ENCODE data around the gene RHO. TPM values are rescaled to one million over a fixed set of nuclear protein-coding genes. Genes with fewer than 3 reads are reported as not detected.

The RHO gene
- total and polyA plus RNA-seq, 2 experiments from 2014 or later: not detected

GRCh38 chr3:129567939-129568338 lies 39.5 kb downstream of the RHO start:
- H3K9me3 ChIP-seq (ENCODE audit: low read depth): no peaks in the 10 kb centered on the region
- no peaks in the 10 kb centered on the region for H3K4me1 ChIP-seq (ENCODE audit: low read depth)
- DNase-seq (ENCODE audit: low read depth in 1 of 2, low spot score in 1 of 2): no peak
- H3K27ac ChIP-seq: no peak overlapping the region
- H3K36me3 ChIP-seq: no peaks in the 10 kb centered on the region
- TF ChIP-seq, protein P1, sequence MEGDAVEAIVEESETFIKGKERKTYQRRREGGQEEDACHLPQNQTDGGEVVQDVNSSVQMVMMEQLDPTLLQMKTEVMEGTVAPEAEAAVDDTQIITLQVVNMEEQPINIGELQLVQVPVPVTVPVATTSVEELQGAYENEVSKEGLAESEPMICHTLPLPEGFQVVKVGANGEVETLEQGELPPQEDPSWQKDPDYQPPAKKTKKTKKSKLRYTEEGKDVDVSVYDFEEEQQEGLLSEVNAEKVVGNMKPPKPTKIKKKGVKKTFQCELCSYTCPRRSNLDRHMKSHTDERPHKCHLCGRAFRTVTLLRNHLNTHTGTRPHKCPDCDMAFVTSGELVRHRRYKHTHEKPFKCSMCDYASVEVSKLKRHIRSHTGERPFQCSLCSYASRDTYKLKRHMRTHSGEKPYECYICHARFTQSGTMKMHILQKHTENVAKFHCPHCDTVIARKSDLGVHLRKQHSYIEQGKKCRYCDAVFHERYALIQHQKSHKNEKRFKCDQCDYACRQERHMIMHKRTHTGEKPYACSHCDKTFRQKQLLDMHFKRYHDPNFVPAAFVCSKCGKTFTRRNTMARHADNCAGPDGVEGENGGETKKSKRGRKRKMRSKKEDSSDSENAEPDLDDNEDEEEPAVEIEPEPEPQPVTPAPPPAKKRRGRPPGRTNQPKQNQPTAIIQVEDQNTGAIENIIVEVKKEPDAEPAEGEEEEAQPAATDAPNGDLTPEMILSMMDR (IDR thresholded peaks at IDR 0.05; ENCODE audit: low read depth, low read length): no peak
- H3K4me3 ChIP-seq: no peak overlapping the region
- no peaks in the 10 kb centered on the region for H3K27me3 ChIP-seq

DNA sequence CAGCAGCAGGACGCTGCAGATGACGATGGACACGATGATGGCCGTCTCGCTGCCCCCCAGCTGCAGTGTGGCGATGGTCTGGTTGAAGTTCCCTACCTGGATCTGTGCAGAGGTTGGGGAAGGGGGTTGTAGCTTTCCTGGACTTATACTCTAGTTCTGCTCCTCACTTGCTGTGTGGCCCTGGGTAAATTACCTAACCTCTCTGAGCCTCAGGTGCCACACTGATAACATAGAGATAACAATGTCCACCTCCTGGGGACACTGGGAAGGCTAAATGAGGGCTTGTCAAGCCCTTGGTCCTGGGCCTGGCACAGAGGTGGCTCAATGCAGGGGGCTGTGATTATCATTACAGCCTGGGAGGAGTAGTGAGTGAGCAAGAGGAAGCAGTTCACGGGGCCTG lies 41.4 kb downstream of the RHO start:
- Histone ChIP-seq H3K27ac (no peak overlapping the region), H3K36me3 (no peaks in the 10 kb centered on the region), H3K4me1 (ENCODE audit: low read depth) (no peaks in the 10 kb centered on the region), H3K27me3 (no peaks in the 10 kb centered on the region), H3K9me3 (ENCODE audit: low read depth) (no peaks in the 10 kb centered on the region), H3K4me3 (no peak overlapping the region)
- DNase-seq (ENCODE audit: low read depth in 1 of 2, low spot score in 1 of 2): no peak
- TF ChIP-seq, protein P1 (IDR thresholded peaks at IDR 0.05; ENCODE audit: low read depth, low read length): no peak

GRCh38 chr3:129571605-129572547 lies 43.4 kb downstream of the RHO start:
- no peaks in the 10 kb centered on the region for H3K36me3 ChIP-seq
- DNase-seq (ENCODE audit: low read depth in 1 of 2, low spot score in 1 of 2): no peak

DNA sequence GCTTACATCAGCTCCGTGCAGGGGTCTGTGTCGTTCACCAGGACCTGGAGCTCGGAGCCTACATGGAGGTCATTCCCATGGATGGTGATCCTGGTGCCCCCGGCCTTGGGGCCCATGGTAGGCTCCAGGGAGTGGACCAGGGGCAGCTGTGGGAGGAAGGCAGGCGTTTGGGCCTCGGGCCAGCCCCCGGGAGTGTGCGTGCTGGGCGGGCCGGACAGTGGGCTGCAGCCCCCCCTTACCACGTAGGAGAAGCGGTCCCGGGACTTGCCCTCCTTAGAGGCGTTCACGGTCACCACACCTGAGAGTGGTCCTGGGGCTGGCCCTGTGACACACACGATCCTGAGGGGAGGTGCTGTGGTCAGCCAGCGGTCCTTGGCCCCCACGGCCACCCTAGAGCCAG lies 44.2 kb downstream of the RHO start:
- Histone ChIP-seq H3K4me1 (ENCODE audit: low read depth) (no peaks in the 10 kb centered on the region), H3K9me3 (ENCODE audit: low read depth) (no peaks in the 10 kb centered on the region), H3K27me3 (no peaks in the 10 kb centered on the region), H3K4me3 (no peak overlapping the region), H3K27ac (no peak overlapping the region), H3K36me3 (no peaks in the 10 kb centered on the region)
- TF ChIP-seq, protein P1 (IDR thresholded peaks at IDR 0.05; ENCODE audit: low read depth, low read length): no peak
- DNase-seq (ENCODE audit: low read depth in 1 of 2, low spot score in 1 of 2): no peak

More at GRCh38 chr3:129571605-129572547, 43.4 kb downstream of the RHO start:
- H3K4me3 ChIP-seq: no peak overlapping the region
- no peaks in the 10 kb centered on the region for H3K9me3 ChIP-seq (ENCODE audit: low read depth)
- H3K27ac ChIP-seq: no peak overlapping the region
- H3K27me3 ChIP-seq: no peaks in the 10 kb centered on the region
- H3K4me1 ChIP-seq (ENCODE audit: low read depth): no peaks in the 10 kb centered on the region
- TF ChIP-seq, protein P1 (IDR thresholded peaks at IDR 0.05; ENCODE audit: low read depth, low read length): no peak

GRCh38 chr3:129573493-129573892 lies 45.1 kb downstream of the RHO start:
- no peak for DNase-seq (ENCODE audit: low read depth in 1 of 2, low spot score in 1 of 2)
- H3K27ac ChIP-seq: no peak overlapping the region
- no peaks in the 10 kb centered on the region for H3K4me1 ChIP-seq (ENCODE audit: low read depth)
- TF ChIP-seq, protein P1 (IDR thresholded peaks at IDR 0.05; ENCODE audit: low read depth, low read length): no peak
- H3K9me3 ChIP-seq (ENCODE audit: low read depth): no peaks in the 10 kb centered on the region
- H3K36me3 ChIP-seq: no peaks in the 10 kb centered on the region
- H3K4me3 ChIP-seq: no peak overlapping the region
- H3K27me3 ChIP-seq: no peaks in the 10 kb centered on the region

All from cardiac muscle cell (in vitro differentiated cells and primary cell).